ENCODE results near the gene SCML1.

GRCh38 chrX:17743913-17744312 is 6.6 kb downstream of the SCML1 start:
- no peak for TF ChIP-seq CTCF (IDR thresholded peaks at IDR 0.05)
- TF ChIP-seq POLR2AphosphoS5 (IDR thresholded peaks at IDR 0.05; ENCODE audit: low read depth, low read length): no peak
- no peak for TF ChIP-seq SIN3A (IDR thresholded peaks at IDR 0.05; ENCODE audit: borderline replicate concordance, insufficient read depth, low read depth, low read length)

All from Panc1 (cell line).